ENCODE measurements around the gene RFC3.

RFC3 gene

DNA sequence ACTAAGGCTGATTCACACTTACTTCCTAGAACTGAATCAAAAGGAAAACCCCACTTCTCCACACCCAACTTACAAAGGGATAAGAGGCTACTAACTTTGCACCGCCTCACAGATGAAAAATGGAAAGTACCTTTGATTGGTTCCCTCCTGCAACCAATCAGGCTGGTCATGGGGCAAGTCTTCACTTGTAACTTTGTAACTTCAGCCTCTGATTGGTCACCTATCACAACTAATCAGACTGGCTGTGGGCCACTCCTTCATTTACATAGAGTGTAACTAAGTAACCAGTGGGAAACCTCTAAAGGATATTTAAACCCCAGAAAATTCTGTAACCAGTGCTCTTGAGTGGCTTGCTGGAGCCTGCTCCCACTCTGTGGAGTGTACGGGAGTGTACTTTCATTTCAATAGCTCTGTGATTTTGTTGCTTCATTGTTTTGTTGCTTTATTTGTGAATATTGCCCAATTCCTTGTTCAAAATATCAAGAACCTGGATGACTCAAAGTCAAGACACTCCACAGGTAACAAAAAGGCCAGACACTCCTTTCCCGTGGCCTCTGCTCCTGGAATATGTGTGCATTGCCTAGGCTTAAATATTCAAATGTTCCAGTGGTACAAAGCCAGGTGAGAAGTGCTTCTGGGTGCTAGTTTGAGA lies 50.5 kb downstream of the RFC3 start:
- DNase-seq, result no peak

DNA sequence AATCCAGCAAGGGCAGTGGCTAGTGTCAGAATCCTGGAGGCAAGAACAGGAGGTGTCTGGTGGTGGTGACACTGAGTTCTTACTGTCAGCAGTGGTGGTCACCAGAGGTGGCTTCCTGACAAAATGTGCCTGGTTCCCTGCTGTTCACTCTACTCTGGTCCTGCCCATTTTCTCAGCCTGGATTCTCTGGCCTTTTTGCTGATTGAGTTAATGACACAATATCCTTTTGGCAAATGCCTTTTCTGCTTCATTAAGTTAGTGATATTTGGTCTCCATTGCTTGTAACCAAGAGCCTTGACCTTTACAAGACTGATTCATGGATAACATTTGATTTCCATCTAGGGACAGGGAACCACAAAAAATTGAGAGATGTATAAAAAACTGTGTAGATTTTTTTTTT lies 51.1 kb downstream of the RFC3 start:
- no peak for DNase-seq

DNA sequence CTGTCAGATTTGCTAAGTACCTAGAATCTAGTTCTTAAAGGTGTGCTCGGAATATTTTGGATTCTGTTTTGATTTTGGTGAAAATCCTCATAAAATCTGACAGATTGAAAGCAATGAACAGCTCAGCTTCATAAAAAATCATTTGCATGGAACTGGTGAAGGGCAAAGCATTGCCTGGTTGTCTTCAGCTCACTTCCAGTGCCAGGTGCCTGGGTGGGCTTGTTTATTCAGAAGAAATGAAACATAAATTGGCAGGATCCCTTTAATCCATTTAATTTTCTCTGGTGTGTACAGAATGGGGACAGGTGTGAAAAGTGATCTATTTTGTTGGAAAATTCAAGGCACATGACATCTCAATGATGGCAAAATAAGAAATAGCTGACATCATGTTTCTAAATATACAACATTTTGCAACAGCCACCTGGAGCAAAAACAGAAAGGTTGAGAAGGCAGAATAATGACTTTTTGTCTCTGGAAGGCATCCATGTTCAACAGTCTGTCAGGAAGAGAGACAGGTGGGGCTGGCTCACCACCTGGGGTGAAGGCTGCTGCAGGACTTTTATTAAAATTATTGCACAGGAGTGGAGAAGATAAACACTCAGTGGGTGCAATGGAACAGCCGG lies 52.2 kb downstream of the RFC3 start:
- DNase-seq, result no peak

DNA sequence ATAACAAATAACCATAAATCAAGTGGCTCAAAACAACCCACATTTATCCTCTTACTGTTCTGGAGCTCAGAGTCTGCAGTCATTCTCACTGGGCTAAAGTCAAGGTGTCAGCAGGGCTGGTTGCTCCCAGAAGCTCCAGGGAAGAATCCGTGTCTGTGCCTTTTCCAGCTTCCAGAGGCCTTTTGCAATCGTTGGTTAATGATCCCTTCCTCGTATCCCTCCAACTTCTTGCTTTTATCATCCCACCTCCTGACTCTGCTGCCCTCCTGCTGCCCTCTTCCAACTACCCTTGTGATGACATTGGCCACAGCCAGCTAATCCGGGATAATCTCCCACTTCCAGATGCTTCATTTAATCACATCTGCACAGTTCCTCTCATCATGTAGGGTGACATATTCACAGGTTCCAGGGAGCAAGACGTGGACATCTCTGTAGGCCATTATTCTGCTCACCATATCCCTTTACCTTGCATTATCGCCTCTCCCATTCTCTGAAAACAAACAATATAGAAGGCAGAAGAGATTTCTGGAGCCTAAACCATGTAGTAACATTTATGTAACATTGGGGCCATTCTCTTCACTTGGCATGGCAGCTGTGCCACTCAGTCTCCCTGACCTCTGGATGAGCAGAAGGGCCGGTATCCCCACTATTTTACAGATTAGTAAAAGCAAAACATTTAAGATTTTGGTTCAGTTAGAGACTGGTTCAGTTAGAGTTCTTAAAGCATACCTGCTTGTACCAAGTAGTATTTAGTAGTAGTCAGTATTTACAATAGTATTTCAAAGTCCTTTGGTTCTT lies 53.5 kb downstream of the RFC3 start:
- no peak for DNase-seq

DNA sequence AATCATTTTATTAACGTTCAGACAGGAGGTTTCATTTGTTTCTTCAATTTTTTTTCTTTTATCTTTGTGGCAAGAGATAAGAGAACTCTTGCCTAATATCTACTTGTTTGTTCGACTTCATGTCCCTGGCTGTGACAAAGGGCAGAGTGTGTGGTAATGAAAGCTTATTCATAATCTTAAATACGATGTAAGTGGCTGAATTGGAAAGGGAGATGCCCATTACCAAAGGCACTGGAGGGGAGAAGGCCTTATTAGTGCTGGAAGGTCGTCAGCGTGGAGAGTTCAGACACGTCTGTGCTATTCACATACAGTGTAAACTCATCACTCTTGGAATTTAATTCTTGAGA lies 54.0 kb downstream of the RFC3 start:
- no peak for DNase-seq

DNA sequence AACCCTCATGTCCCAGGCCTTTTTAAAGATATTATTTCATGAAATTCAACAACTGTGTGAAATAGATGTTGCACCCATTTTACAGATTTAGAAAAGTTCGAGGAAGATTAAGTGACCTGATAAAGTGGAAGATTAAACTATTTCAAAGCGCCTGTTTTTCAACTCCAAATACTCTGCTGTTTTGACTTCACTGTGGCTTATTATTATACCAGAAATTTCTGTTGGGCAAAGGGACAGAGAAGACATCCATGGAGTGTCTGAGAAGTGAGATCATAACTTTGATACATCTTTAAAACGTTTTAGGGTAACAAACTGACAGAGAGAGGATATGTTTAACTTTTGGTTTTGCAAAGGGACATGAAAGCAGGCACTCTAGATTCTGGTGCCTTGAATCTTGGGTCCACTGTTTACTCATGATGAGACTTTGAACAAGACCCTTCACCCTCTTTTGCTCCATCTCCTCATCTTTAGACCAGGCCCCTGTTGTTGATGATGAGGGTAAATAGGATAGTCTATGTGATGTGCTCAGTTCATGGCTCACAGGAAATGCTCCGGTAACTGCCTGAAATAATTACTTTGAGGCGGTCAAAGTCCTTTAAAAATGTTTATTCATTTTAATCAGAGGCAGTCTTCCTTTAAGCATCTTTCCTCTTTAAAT lies 55.4 kb downstream of the RFC3 start:
- no peak for DNase-seq

DNA sequence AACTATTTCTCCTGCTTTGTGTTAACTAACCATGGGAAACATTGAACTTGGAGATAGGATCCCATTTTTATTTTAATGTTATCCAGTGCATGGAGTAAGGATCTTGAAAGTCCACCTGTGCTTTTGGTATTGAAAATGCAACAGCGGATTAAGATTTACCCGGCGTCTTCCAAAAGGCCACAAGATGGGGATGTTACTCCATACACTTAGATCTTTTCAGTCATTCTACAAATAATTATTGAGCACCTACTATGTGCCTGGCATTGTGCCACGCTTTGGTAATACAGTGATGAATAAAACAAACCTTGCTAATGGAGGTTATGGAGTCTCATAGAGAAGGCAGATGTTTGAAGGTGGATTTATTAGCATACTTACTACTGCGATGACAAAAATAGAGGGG lies 56.9 kb downstream of the RFC3 start:
- DNase-seq, result no peak

DNA sequence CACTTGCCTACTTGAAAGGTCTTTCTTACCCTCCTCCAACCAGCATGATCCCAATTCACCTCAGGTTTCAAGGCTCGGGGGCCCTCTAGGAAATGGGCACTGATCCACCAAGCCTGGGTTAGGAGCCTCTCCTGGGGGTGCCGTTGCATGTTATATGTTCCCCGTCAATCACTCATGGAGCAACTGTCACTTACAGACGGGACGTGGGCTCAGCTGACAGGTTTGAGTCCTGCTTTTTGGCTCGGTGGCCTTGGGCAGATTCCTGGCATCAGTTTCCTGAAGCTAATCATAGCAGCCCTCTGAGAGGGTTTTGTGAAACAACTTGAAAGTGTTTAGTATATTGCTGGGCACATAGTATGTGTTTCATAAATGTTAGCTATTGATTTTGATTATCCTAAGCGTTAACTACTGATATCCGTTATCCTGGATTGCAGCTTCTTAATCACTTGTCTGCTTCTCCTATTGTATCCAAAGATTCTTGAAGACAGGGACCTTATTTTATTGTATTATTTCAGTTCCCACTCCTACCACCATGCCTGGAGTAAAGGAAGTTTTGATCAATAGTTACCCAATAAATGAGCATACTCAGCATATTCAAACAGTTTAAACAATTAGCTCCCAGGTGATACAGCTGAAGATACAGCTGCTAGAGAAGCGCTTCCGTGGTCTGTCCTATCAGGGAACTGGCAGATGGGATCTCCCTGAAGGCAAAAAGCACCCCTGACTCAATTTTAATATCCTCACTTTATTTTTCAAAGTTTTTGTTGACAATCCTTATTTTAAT lies 57.9 kb downstream of the RFC3 start:
- no peak for DNase-seq

DNA sequence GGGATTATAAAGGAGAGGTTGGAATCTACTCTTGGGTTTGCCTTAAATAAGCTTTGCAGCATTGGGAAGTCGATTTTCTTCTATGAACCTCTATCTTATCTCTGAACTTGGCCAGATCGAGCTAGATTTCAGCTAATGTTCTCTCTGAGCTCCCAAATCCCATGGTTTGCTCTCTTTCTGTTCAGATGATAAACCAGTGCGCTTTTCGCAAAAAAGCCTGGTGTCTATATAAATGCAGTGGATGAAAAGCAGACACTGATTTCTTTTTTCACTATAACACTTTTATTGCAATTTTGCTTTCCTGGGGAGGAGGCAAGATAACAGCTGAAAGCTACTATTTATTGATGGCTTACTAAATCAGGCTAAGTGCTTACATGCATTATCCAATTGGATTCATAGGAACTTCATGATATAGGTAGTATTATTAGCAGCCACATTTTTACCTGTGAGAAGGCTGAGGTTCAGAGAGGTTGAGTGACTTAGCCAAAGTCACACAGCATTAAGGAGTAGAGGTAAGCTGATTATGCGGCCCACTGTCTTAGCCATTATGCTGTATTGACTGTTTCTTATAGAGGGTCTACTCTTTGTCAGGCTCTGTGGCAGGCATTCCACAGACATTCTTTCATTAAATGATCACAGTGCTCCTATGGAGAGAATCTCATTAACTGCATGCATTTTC lies 58.9 kb downstream of the RFC3 start:
- DNase-seq, result no peak

DNA sequence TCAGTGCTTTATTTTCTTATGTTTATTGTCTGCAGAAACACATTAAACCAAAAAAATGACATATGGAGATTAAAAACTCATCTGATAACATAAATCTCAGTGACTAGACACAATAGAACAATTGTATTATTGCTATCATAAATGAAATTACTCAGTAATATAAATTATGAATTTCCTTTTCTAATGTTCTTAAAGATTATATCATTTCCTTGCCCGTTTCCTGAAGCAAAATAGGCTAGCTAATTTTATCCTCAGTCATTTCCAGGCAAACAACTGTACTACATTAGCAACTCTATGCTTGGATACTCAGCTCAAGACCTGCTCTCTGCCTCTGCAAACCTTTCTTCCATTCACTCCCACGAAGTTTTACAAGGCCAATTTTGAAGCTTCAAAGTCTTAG lies 61.2 kb downstream of the RFC3 start:
- no peak for DNase-seq

DNA sequence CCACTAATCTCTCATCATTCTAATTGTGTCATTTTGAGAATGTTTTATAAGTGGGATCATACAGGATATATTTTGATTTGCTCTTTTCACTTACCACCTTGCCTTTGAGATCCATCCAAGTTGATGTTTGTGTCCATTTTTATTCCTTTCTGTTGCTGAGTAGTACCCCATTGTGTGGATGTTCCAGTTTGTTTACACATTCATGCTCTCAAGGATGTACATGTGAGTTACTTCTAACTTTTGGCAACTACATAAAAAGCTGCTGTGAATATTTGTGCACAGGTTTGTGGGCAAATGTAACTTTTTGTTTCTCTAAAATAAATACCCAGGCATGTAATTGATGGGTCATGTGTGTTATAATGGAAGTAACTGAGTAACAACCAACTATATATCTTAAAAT lies 64.9 kb downstream of the RFC3 start:
- no peak for DNase-seq

DNA sequence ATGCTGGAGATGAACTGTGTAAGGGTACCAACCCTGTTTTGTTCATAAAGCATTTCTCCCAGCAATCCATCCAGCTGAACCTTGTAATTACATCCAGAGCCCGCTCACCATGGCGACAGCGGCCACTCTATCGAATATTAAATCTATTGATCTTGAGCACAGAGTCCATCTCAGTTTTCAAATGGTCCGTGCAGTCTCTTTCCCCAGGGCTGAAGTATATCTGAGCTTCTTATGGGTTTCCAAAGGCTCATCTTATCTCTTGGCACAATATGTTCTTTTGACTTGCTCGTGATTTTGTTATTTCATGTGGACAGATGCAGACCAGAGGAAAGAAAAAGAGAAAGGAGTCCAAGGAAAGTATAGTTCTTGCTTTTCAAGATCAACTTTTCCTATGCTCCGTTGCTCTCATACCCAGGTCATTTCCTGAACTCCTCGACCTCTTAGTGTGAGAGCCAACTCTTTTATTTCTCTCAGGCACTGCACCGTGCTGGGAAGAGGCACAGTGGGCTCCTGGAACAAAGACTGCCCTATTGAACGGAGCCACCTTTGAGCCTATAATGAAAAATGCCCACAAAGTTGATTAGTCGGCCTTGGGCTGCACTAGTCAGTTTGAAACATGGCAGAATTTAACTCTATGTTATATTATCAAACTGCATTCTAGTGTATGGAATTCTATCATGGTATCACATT lies 66.7 kb downstream of the RFC3 start:
- no peak for DNase-seq
